Astrocyte of the hippocampus (primary cell): ENCODE data around the gene SEL1L2.

Source experiments
- DNase-seq: peaks from one replicate; pipeline ENCODE4 v3.0.0; 2011; ENCODE audit warnings: low read depth, low spot score

Gene SEL1L2

DNA sequence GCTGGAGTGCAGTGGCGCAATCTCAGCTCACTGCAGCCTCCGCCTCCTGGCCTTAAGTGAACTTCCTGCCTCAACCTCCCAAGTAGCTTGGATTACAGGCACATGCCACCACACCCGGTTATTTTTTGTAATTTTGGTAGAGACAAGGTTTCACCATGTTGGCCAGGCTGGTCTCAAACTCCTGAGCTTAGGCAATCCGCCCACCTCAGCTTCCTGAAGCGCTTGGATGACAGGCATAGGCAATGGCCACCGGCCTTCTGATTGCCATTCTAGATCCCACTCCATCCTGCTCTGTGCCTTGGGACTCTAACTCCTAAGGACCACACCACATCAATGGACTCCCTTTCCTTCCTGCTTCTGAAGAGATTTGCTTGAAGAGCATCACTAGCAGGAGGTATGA lies 60.6 kb downstream of the SEL1L2 start:
- no peak for DNase-seq

GRCh38 chr20:13928901-13929300 lies 61.5 kb downstream of the SEL1L2 start:
- no peak for DNase-seq

- no peak for DNase-seq
These were observed 63.2 kb downstream of the SEL1L2 start for GRCh38 chr20:13927171-13927570.

GRCh38 chr20:13922241-13922640 lies 68.2 kb downstream of the SEL1L2 start:
- no peak for DNase-seq

DNA sequence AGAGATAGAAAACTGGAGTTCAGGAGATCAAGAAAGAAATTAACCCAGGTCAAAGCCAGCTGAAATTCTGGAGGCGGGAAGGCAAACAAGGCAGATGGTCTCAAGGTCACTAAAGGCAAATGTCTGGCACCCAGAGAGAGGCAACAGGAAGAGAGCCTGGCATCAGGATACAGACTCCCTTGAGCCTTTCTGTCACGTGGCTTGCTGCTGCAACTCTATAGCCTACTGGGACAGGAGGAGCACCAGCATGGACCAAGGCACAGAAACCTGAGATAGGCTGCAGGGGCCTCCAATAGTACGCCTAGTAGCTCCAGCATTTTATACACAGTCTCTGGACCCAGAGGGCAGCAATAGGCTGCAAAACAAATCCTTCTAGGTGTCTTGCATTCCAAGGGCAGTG lies 75.1 kb downstream of the SEL1L2 start:
- no peak for DNase-seq

DNA sequence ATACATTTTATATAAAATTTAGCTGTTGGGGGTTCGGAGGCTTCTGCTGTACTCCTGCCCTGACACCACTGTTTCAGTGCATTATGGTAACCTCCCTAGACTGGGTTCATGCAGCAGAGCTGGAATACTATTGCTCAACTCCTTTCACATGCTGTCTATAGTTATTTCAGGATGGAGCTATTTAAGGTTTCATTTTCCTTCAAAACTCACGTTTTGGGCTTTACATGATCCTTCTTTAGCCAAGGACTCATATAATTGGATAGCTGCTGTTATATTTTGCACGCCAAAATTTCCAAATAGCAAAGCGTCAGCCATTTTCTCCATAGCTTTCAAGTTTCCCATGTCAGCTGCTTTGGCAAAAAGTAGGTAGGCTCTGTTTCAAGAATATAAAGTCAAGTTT lies 76.8 kb downstream of the SEL1L2 start:
- no peak for DNase-seq

DNA sequence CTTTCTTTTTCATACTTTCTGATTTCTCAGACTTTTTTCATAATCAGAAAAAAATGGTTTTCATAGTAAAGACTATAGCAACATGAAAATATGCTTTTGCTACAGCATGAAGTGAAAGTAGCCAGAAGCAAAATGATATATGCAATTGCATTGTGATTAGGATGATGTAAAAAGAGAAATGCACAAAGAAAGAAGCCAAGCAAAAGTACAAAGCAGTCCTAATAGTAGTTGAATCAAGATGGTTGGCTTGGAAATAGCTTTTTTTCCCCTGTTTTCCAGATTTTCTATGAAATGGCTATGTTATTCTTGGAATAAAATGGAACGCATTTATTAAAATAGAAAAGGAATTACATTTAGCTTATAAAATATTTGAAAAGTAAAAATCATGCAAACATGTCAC lies 77.3 kb downstream of the SEL1L2 start:
- DNase-seq: no peak

GRCh38 chr20:13910492-13910891 lies 79.9 kb downstream of the SEL1L2 start:
- peak; percentile 20 for DNase-seq

GRCh38 chr20:13909067-13909466 lies 81.3 kb downstream of the SEL1L2 start:
- peak; percentile 14 for DNase-seq

- DNase-seq: no peak
These were observed 85.6 kb downstream of the SEL1L2 start for GRCh38 chr20:13904766-13905165.

DNA sequence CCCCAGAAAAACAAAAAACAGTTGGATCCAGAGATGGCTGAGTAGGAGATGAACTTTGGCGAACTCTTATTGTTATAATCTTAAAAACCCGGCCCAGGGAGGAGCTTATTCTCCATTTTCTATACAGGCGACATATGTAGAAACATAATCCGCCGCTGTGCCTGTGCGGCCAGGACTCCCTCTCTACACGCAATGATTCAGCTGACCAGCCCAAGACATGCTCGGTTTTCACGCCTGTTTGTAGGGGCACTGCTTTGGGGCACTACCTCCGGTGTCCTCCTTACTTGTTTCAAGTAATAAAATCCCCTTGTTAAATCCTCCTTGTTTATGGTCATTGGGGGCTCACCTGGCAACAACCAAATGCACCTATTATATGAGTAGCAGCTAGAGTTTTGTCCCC lies 89.9 kb downstream of the SEL1L2 start:
- no peak for DNase-seq

- DNase-seq: no peak
These were observed 92.3 kb downstream of the SEL1L2 start for GRCh38 chr20:13898012-13898612.

- no peak for DNase-seq
These were observed 98.8 kb downstream of the SEL1L2 start for GRCh38 chr20:13891575-13891974.

GRCh38 chr20:13884803-13885202 lies 105.6 kb downstream of the SEL1L2 start:
- no peak for DNase-seq

DNA sequence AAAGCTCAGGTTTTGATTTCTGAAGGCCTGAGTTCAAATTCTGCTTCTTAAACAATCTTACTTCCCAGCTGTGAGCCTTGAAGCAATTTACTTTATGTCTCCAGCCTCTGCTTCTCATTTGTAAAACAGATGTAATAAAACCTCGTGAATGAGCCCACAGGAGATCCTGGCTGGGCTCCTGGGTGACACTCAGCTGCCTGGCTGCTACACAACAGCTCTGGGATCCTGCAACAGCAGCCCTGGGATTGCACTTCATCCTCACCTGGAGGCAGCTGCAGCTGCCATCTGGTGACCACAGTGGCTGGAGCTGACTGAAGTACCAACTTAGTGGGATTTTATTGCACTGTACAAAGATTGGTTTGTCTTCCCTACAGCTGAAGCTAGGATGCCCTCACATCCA lies 107.0 kb downstream of the SEL1L2 start:
- DNase-seq: no peak

- no peak for DNase-seq
These were observed 111.8 kb downstream of the SEL1L2 start for GRCh38 chr20:13878566-13878965.

DNA sequence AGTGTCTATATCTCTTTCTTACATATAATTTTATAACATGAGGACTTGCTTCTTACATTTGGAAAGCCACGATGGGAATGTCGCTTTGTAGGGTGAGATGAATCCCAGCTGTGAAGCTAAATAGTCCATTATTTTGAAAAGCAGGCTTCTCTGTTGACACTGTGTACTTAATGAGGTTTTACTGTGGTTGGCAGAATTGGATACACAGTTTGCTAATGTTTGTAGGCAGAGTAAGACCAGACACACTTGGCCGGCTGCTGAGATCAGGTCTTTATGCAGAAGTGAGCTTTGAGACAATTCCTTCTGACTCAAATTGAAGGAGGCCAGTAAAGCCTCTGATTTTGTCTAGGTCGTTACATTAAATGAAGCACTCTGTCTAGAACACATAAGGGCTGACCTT lies 112.6 kb downstream of the SEL1L2 start:
- peak; percentile 17 for DNase-seq

DNA sequence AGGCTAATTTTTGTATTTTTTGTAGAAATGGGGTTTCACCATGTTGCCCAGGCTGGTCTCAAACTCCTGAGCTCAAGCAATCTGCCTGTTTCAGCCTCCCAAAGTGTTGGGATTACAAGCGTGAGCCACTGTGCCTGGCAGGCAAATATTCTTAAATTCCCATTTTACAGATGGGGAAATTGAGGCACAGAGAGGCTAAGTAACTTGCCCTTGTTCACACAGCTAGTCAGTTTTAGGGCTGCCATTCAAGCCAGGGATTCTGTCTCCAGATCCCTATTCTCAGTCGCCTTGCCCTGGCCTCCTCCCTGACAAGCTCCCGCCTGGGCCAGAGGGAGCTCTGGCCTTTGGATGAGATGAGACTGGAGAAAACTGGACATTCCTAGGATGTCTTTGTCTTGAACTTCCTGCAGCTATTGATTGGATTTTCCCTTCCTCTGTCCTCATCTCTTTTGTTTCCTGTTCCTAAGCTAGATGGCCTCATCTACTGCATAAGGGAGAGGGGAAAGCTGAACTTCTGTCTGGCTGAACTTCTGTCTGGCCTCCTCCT lies 115.1 kb downstream of the SEL1L2 start:
- no peak for DNase-seq

GRCh38 chr20:13874394-13875157 lies 115.8 kb downstream of the SEL1L2 start:
- no peak for DNase-seq

- no peak for DNase-seq
These were observed 116.6 kb downstream of the SEL1L2 start for GRCh38 chr20:13873831-13874230.

- DNase-seq: no peak
These were observed 120.2 kb downstream of the SEL1L2 start for GRCh38 chr20:13870170-13870748.

- peak; percentile 59 for DNase-seq
These were observed 122.1 kb downstream of the SEL1L2 start for GRCh38 chr20:13868331-13868730.
